GM23338 (cell line): ENCODE measurements around the gene EPG5. TPM values are rescaled to one million over a fixed set of nuclear protein-coding genes. Genes with fewer than 3 reads are reported as not detected.

Source experiments
- ATAC-seq: fragments of 200-7000 bp; cut with Tn5 transposase; 3 replicates; pipeline ENCODE4 v1.9.1; 2020
- DNase-seq: peaks from one replicate; pipeline ENCODE4 v3.0.0-alpha.2; 2015; ENCODE audit warnings: low spot score
- H2AFZ ChIP-seq: fragments of 200-600 bp; sonication (generic); 2 replicates; pipeline ENCODE4 v1.8.0; 2016; ENCODE audit warnings: antibody characterized with exemption, mild to moderate bottlenecking, moderate library complexity
- H3F3A ChIP-seq: fragments of 200-600 bp; sonication (generic); replicated peaks from 2 replicates; pipeline ENCODE4 v1.8.0; 2017; ENCODE audit warnings: antibody characterized with exemption, mixed run types, low read depth
- H3K27ac ChIP-seq: fragments of 200-600 bp; sonication (generic); 2 replicates; pipeline ENCODE4 v1.6.1; 2016; ENCODE audit warnings: low read depth
- H3K27me3 ChIP-seq: fragments of 200-600 bp; sonication (generic); 2 replicates; pipeline ENCODE4 v1.8.0; 2016; ENCODE audit warnings: mild to moderate bottlenecking, mixed run types, moderate library complexity; ENCODE audit not compliant: insufficient read depth
- H3K36me3 ChIP-seq: fragments of 200-600 bp; sonication (generic); 2 replicates; pipeline ENCODE4 v1.8.0; 2016; ENCODE audit warnings: mild to moderate bottlenecking; ENCODE audit not compliant: insufficient read depth
- H3K4me1 ChIP-seq: fragments of 200-600 bp; sonication (generic); 2 replicates; pipeline ENCODE4 v1.8.0; 2016; ENCODE audit warnings: mild to moderate bottlenecking, moderate library complexity; ENCODE audit not compliant: insufficient read depth
- H3K4me2 ChIP-seq: fragments of 200-600 bp; sonication (generic); 2 replicates; pipeline ENCODE4 v1.7.1; 2017; ENCODE audit warnings: mixed run types
- H3K4me3 ChIP-seq: fragments of 200-600 bp; sonication (generic); 2 replicates; pipeline ENCODE4 v1.6.1; 2016; ENCODE audit warnings: mixed run types
- H3K79me2 ChIP-seq: fragments of 200-600 bp; sonication (generic); replicated peaks from 2 replicates; pipeline ENCODE4 v1.8.0; 2017; ENCODE audit warnings: mild to moderate bottlenecking; ENCODE audit not compliant: insufficient read depth
- H3K9me2 ChIP-seq: fragments of 200-600 bp; sonication (generic); 2 replicates; pipeline ENCODE4 v1.8.0; 2017; ENCODE audit not compliant: insufficient read depth
- H4K20me1 ChIP-seq: fragments of 200-600 bp; sonication (generic); replicated peaks from 2 replicates; pipeline ENCODE4 v1.8.0; 2017; ENCODE audit warnings: mild to moderate bottlenecking; ENCODE audit not compliant: insufficient read depth
- H3K27ac Mint-ChIP-seq: 2 replicates; pipeline ENCODE4 v1.8.0; 2020; ENCODE audit warnings: inconsistent platforms, mild to moderate bottlenecking, moderate library complexity, mixed read lengths
- H3K27me3 Mint-ChIP-seq: 3 replicates; pipeline ENCODE4 v1.8.0; 2022; ENCODE audit warnings: low read depth, mild to moderate bottlenecking, moderate library complexity, mixed read lengths, inconsistent platforms; ENCODE audit not compliant: insufficient read depth, poor library complexity
- H3K36me3 Mint-ChIP-seq: 3 replicates; pipeline ENCODE4 v1.8.0; 2021; ENCODE audit warnings: low read depth, mild to moderate bottlenecking, inconsistent platforms, moderate library complexity, mixed read lengths
- H3K4me1 Mint-ChIP-seq: 3 replicates; pipeline ENCODE4 v1.8.0; 2020; ENCODE audit warnings: mild to moderate bottlenecking, inconsistent platforms, mixed read lengths
- H3K4me3 Mint-ChIP-seq: 3 replicates; pipeline ENCODE4 v1.8.0; 2021; ENCODE audit warnings: moderate library complexity, mild to moderate bottlenecking, inconsistent platforms, mixed read lengths
- H3K9me3 Mint-ChIP-seq: 3 replicates; pipeline ENCODE4 v1.8.0; 2020; ENCODE audit warnings: moderate library complexity, mild to moderate bottlenecking, inconsistent platforms, mixed read lengths
- CREB1 ChIP-seq: fragments of 250-450 bp; sonication (Bioruptor Pico); IDR thresholded peaks from 2 replicates; pipeline ENCODE4 v1.5.0; 2020; ENCODE audit warnings: low read depth, mild to moderate bottlenecking, moderate library complexity
- CTCF ChIP-seq, 2 experiments: fragments of 200-600 bp in 1 of 2; sonication (generic) in 1 of 2; conservative IDR thresholded peaks; 2 replicates each; pipeline versions ENCODE4 v1.5.1 to v1.6.1; 2016 to 2017; ENCODE audit warnings: antibody characterized with exemption in 2 of 2, low read depth in 2 of 2, mild to moderate bottlenecking in 2 of 2, moderate library complexity in 1 of 2
- ETS1 ChIP-seq: IDR thresholded peaks from 2 replicates; pipeline ENCODE4 v1.6.1; 2016; ENCODE audit warnings: antibody characterized with exemption
- EZH2 ChIP-seq: fragments of 200-600 bp; sonication (generic); IDR thresholded peaks from one replicate; pipeline ENCODE4 v1.8.0; 2017; ENCODE audit warnings: antibody characterized with exemption, mild to moderate bottlenecking, low read depth; ENCODE audit not compliant: unreplicated experiment
- EZH2phosphoT487 ChIP-seq: fragments of 200-600 bp; sonication (generic); IDR thresholded peaks from one replicate; pipeline ENCODE4 v1.8.1; 2018; ENCODE audit warnings: antibody characterized with exemption; ENCODE audit not compliant: unreplicated experiment
- JUNB ChIP-seq: IDR thresholded peaks from one replicate; pipeline ENCODE4 v1.6.1; 2016; ENCODE audit warnings: antibody characterized with exemption; ENCODE audit not compliant: unreplicated experiment
- NANOG ChIP-seq: IDR thresholded peaks from 2 replicates; pipeline ENCODE4 v1.6.1; 2016; ENCODE audit warnings: antibody characterized with exemption, borderline replicate concordance
- POLR2AphosphoS5 ChIP-seq: IDR thresholded peaks from 2 replicates; pipeline ENCODE4 v1.6.1; 2016; ENCODE audit warnings: antibody characterized with exemption, low read depth
- REST ChIP-seq: IDR thresholded peaks from one replicate; pipeline ENCODE4 v1.6.1; 2018; ENCODE audit warnings: antibody characterized with exemption; ENCODE audit not compliant: unreplicated experiment
- STAT1 ChIP-seq: IDR thresholded peaks from one replicate; pipeline ENCODE4 v1.6.1; 2016; ENCODE audit warnings: antibody characterized with exemption; ENCODE audit not compliant: unreplicated experiment
- ZNF114 ChIP-seq: fragments of 250-450 bp; sonication (Bioruptor Pico); IDR thresholded peaks from 2 replicates; pipeline ENCODE4 v1.5.0; 2020; ENCODE audit warnings: mild to moderate bottlenecking, moderate library complexity
- ZNF331 ChIP-seq: fragments of 250-450 bp; sonication (Bioruptor Pico); IDR thresholded peaks from 2 replicates; pipeline ENCODE4 v1.5.0; 2020; ENCODE audit warnings: low read depth, mild to moderate bottlenecking, moderate library complexity
- ZNF462 ChIP-seq: fragments of 250-450 bp; sonication (Bioruptor Pico); IDR thresholded peaks from 2 replicates; pipeline ENCODE4 v1.5.0; 2020; ENCODE audit warnings: mild to moderate bottlenecking, moderate library complexity
- polyA plus RNA-seq: library from polyadenylated mRNA; unstranded; fragments of >200 nt; fragmentation: Nextera tagmentation; extraction: Ambion mirVana; gene quantifications from 2 replicates; pipeline ENCODE4 v1.2.1, GENCODE V29; 2016
- total RNA-seq: library from RNA; depleted of rRNA; stranded (reverse); fragments of >200 nt; shearing (Covaris generic); gene quantifications from 2 replicates; pipeline ENCODE4 v1.2.3, GENCODE V29; 2014

Gene EPG5
- total and polyA plus RNA-seq, 2 experiments from 2014 or later: 4.1 to 29.2 TPM

- no peak overlapping the region for H3K4me3 ChIP-seq
- H3K9me2 ChIP-seq: no peaks in the 10 kb centered on the region
- Mint-ChIP-seq H3K9me3 (no peaks in the 10 kb centered on the region), H3K27ac (no peak overlapping the region), H3K36me3 (peaks cover 2% of the 10 kb centered on the region; the same call in 2 of the 3 replicates), H3K4me1 (peaks cover 3% of the 10 kb centered on the region; the same call in 2 of the 3 replicates), H3K27me3 (peaks cover 8% of the 10 kb centered on the region), H3K4me3 (no peak overlapping the region)
- no peaks in the 10 kb centered on the region for H4K20me1 ChIP-seq
- H3K4me2 ChIP-seq: no peak overlapping the region
- TF ChIP-seq STAT1: no peak
- TF ChIP-seq POLR2AphosphoS5: no peak
- TF ChIP-seq EZH2phosphoT487: no peak
- no peak for TF ChIP-seq REST
- no peak for TF ChIP-seq JUNB
- TF ChIP-seq CREB1 (CRISPR knock-in tag): no peak
- no peak for TF ChIP-seq ETS1
- TF ChIP-seq ZNF331: no peak
- TF ChIP-seq ZNF462: no peak
- no peak for TF ChIP-seq ZNF114 (CRISPR knock-in tag)
- no peak for TF ChIP-seq EZH2
- TF ChIP-seq CTCF (conservative IDR thresholded peaks at IDR 0.05; ENCODE audit: low read depth in 2 of 2): no peak
- TF ChIP-seq NANOG: no peak
- no peaks in the 10 kb centered on the region for H3K36me3 ChIP-seq
- H2AFZ ChIP-seq: no peak overlapping the region
- no peaks in the 10 kb centered on the region for H3K4me1 ChIP-seq
- no peaks in the 10 kb centered on the region for H3K27me3 ChIP-seq
- no peak overlapping the region for H3K27ac ChIP-seq
- no peaks in the 10 kb centered on the region for H3F3A ChIP-seq
- no peaks in the 10 kb centered on the region for H3K79me2 ChIP-seq
- DNase-seq (no peak), ATAC-seq (no peak)
These were observed 121.7 kb downstream of the EPG5 start for GRCh38 chr18:45845410-45845809.
